Measurements from ENCODE around the gene LRRK2. TPM values are rescaled to one million over a fixed set of nuclear protein-coding genes. Genes with fewer than 3 reads are reported as not detected.

Gene LRRK2
- total and polyA plus RNA-seq, 2 of the 13 experiments (the other 11 are each of a cell fraction or from before 2014, with no cell fraction given) = not detected

DNA sequence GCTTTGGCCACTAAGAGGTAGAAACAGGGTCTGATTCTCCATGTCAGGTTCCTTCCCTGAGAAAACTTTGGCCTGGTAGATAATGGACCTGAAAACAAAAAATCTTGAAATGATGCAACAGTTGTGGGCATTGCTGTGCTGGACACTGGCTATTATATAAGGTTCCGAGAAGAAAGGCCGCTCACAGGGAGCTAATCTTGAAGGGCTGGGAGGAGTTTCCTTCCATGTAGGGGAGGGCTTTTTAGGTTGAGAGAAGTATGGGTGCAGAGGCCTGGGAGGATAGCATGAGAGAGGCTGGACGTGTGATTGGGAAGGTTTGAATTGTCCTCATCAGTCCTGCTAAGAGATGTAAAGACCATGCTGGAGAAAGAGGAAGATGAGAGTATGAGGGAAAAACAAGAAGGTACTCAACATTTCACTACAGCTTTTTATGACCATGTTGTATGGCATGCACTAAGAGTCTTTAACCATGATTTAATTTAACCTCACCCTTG is 11.6 kb downstream of the LRRK2 start:
- H3K79me2 ChIP-seq (ENCODE audit: insufficient read depth, low read length) = no peaks in the 10 kb centered on the region
- H3K27ac ChIP-seq (ENCODE audit: extremely low read length, insufficient read depth, low read length) = no peak overlapping the region
- H3K9me3 ChIP-seq (ENCODE audit: low read length) = no peaks in the 10 kb centered on the region
- WGBS (ENCODE audit: low lambda C conversion rate) = 23% methylated on average over 3 of the region's 3 CpGs
- no peaks in the 10 kb centered on the region for H3K4me1 ChIP-seq (ENCODE audit: insufficient read depth, low read length)
- no peak overlapping the region for H2AFZ ChIP-seq (ENCODE audit: low read length)
- DNase-seq (ENCODE audit: low spot score) (no peak), FAIRE-seq (no peak), ATAC-seq (no peak)
- H3K4me3 ChIP-seq (replicated peaks in 1 of 3; ENCODE audit: insufficient read depth in 1 of 3, low read depth in 2 of 3, low read length in 3 of 3) = no peak overlapping the region
- intact Hi-C loops (cut with micrococcal nuclease; ENCODE audit: unreplicated experiment) (no loop called here), in situ Hi-C loops (cut with HindIII; ENCODE audit: extremely low pct_ligation_motif_present, low pct_unique_long_range_greater_than_20kb) (no loop called here)
- H3K36me3 ChIP-seq (replicated peaks in 1 of 2; ENCODE audit: control insufficient read depth in 1 of 2, insufficient read depth in 2 of 2, low read length in 2 of 2) = no peaks in the 10 kb centered on the region
- no peak overlapping the region for H3K9ac ChIP-seq (ENCODE audit: insufficient read depth, low read depth, low read length)
- ChIA-PET POLR2A (no interaction called here), CTCF (ENCODE audit: low intra/inter-chr PET ratio, low total read pairs) (no interaction called here)
- no peaks in the 10 kb centered on the region for H3K27me3 ChIP-seq (ENCODE audit: control insufficient read depth in 1 of 2, insufficient read depth in 2 of 2, low read length in 2 of 2)
- no peaks in the 10 kb centered on the region for H4K20me1 ChIP-seq (ENCODE audit: insufficient read depth, low read length)
- TF ChIP-seq, protein P1, sequence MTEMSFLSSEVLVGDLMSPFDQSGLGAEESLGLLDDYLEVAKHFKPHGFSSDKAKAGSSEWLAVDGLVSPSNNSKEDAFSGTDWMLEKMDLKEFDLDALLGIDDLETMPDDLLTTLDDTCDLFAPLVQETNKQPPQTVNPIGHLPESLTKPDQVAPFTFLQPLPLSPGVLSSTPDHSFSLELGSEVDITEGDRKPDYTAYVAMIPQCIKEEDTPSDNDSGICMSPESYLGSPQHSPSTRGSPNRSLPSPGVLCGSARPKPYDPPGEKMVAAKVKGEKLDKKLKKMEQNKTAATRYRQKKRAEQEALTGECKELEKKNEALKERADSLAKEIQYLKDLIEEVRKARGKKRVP (CRISPR knock-in tag; IDR thresholded peaks at IDR 0.05) = 0 out of 4 replicates have a peak, but pooled peaks of 1 of the 2 experiments have one; percentile 35
- TF ChIP-seq, protein P2, sequence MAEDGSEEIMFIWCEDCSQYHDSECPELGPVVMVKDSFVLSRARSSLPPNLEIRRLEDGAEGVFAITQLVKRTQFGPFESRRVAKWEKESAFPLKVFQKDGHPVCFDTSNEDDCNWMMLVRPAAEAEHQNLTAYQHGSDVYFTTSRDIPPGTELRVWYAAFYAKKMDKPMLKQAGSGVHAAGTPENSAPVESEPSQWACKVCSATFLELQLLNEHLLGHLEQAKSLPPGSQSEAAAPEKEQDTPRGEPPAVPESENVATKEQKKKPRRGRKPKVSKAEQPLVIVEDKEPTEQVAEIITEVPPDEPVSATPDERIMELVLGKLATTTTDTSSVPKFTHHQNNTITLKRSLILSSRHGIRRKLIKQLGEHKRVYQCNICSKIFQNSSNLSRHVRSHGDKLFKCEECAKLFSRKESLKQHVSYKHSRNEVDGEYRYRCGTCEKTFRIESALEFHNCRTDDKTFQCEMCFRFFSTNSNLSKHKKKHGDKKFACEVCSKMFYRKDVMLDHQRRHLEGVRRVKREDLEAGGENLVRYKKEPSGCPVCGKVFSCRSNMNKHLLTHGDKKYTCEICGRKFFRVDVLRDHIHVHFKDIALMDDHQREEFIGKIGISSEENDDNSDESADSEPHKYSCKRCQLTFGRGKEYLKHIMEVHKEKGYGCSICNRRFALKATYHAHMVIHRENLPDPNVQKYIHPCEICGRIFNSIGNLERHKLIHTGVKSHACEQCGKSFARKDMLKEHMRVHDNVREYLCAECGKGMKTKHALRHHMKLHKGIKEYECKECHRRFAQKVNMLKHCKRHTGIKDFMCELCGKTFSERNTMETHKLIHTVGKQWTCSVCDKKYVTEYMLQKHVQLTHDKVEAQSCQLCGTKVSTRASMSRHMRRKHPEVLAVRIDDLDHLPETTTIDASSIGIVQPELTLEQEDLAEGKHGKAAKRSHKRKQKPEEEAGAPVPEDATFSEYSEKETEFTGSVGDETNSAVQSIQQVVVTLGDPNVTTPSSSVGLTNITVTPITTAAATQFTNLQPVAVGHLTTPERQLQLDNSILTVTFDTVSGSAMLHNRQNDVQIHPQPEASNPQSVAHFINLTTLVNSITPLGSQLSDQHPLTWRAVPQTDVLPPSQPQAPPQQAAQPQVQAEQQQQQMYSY (CRISPR knock-in tag; IDR thresholded peaks at IDR 0.05) = no peak
- H3K4me2 ChIP-seq (ENCODE audit: low read depth, low read length) = no peak overlapping the region
- no TSS peak for BruUV-seq (replicated peaks)
